Measurements from ENCODE around the gene R3HCC1L.
"Not testable (repeated sequence)": the region's sequence is repeated elsewhere in the genome, so short reads cannot be mapped to it uniquely, and the experiment has no call there.

Gene R3HCC1L

DNA sequence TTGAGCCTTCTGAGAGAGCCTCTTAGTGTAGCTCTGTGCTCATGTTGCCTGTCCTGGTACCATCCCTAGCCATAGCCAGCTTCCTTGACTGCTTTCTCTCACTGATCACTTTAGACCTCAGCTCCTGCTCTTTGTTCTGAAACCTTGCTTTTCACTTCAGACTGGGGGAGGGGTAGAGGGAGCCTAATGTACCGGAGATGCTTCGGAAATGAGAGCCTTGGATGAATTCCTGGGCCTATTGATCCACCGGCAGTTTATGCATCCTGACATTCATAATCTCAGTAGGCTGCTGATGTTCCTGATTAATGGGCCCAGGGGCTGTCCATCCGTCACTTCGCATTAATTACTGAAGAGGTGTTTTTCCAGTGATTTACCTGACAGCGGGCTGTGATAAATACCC, 38.8 kb downstream of the R3HCC1L start:
- no peaks in the 10 kb centered on the region for H3K27me3 ChIP-seq (ENCODE audit: insufficient read depth, low read length)
- H3K27ac ChIP-seq (ENCODE audit: low read depth, low read length), result no peak overlapping the region
- peaks cover 41% of the 10 kb centered on the region for H3K4me1 ChIP-seq (ENCODE audit: insufficient read depth, low read length)
- no peak overlapping the region for H3K4me3 ChIP-seq (ENCODE audit: low read length)
- peak overlapping the region; percentile 68; the same call in 1 of the 2 replicates for H3K9ac ChIP-seq (ENCODE audit: low read depth, low read length)
- H3K9me3 ChIP-seq (ENCODE audit: insufficient read depth, low read depth, low read length), result no peaks in the 10 kb centered on the region
- 55% methylated on average over 6 of the region's 6 CpGs for WGBS
- peaks cover 8% of the 10 kb centered on the region for H3K36me3 ChIP-seq (ENCODE audit: insufficient read depth, low read length)

DNA sequence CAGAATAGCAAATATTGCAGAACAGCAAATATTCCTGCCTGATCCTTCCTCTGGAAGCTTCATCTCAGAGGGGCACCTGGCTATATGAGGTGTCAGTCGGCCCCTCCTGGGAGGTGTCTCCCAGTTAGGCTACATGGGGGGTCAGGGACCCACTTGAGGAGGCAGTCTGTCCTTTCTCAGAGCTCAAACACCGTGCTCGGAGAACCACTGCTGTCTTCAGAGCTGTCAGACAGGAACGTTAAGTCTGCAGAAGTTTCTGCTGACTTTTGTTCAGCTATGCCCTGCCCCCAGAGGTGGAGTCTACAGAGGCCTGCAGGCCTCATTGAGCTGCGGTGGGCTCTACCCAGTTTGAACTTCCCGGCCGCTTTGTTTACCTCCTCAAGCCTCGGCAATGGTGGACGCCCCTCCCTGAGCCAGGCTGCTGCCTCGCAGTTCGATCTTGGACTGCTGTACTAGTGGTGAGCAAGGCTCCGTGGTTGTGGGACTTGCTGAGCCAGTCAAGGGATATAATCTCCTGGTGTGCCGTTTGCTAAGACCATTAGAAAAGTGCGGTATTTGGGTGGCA, 48.0 kb downstream of the R3HCC1L start:
- not testable (repeated sequence) for H3K4me1 ChIP-seq (ENCODE audit: insufficient read depth, low read length); H3K27me3 ChIP-seq (ENCODE audit: insufficient read depth, low read length); H3K27ac ChIP-seq (ENCODE audit: low read depth, low read length); H3K9me3 ChIP-seq (ENCODE audit: insufficient read depth, low read depth, low read length); H3K9ac ChIP-seq (ENCODE audit: low read depth, low read length); H3K4me3 ChIP-seq (ENCODE audit: low read length)
- H3K36me3 ChIP-seq (ENCODE audit: insufficient read depth, low read length), result peaks cover 24% of the 10 kb centered on the region
- 95% methylated on average over 14 of the region's 14 CpGs for WGBS

DNA sequence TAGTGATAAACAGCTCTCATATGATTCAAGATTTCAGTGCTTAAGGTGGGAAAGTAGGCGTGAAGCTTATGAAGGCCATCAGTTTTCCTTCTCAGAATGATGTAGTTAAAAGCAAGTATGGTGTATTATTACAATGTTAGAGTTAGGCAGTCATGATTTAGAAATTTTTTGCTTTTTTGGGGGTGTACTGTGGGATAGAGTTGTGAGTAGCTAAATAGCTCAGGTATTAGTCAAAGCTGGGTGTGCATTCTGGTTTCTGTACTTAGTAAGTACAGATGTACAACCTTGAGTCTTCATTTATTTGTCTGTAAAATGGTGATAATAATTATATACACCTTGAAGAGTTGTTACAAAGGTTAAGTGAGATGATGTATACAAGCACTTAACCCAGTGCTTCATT, 52.2 kb downstream of the R3HCC1L start:
- Histone ChIP-seq H3K36me3 (ENCODE audit: insufficient read depth, low read length) (peaks cover 30% of the 10 kb centered on the region), H3K9ac (ENCODE audit: low read depth, low read length) (no peak overlapping the region), H3K4me1 (ENCODE audit: insufficient read depth, low read length) (no peaks in the 10 kb centered on the region)

DNA sequence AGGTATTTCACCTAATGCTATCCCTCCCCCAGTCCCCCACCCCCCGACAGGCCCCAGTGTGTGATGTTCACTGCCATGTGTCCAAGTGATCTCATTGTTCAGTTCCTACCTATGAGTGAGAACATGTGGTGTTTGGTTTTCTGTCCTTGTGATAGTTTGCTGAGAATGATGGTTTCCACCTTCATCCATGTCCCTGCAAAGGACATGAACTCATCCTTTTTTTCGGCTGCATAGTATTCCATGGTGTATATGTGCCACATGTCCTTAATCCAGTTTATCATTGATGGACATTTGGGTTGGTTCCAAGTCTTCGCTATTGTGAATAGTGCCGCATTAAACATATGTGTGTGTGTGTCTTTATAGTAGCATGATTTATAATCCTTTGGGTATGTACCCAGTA, 56.3 kb downstream of the R3HCC1L start:
- H3K36me3 ChIP-seq (ENCODE audit: insufficient read depth, low read length), result peaks cover 19% of the 10 kb centered on the region
- H3K4me1 ChIP-seq (ENCODE audit: insufficient read depth, low read length), result not testable (repeated sequence)

More for the DNA sequence above, 52.2 kb downstream of the R3HCC1L start:
- Histone ChIP-seq H3K27me3 (ENCODE audit: insufficient read depth, low read length) (no peaks in the 10 kb centered on the region), H3K27ac (ENCODE audit: low read depth, low read length) (no peak overlapping the region), H3K4me3 (ENCODE audit: low read length) (no peak overlapping the region), H3K9me3 (ENCODE audit: insufficient read depth, low read depth, low read length) (peaks cover 9% of the 10 kb centered on the region; the same call in 1 of the 2 replicates)
- 95% methylated on average over 1 of the region's 1 CpG for WGBS

DNA sequence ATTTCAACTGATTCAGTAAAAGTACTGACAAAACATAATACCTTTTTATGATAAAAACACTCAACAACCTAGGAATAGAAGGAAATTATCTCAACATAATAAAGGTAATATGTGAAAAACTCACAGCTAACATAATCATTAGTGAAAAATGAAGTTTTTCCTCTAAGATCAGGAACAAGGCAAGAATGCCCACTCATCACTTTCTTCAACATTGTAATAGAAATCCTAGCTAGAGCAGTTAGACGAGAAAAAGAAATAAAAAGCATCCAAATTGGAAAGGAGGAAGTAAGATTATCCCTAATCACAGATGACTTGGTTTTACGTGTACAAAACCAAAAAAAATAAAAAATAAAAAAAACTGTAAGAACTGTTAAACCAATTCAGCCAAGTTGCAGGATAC, 58.6 kb downstream of the R3HCC1L start:
- Histone ChIP-seq H3K4me1 (ENCODE audit: insufficient read depth, low read length) (0 out of 2 replicates have a peak, but pooled peaks cover 2% of the 10 kb centered on the region), H3K4me3 (ENCODE audit: low read length) (no peak overlapping the region), H3K36me3 (ENCODE audit: insufficient read depth, low read length) (peaks cover 5% of the 10 kb centered on the region; the same call in 1 of the 2 replicates), H3K9ac (ENCODE audit: low read depth, low read length) (no peak overlapping the region), H3K27me3 (ENCODE audit: insufficient read depth, low read length) (no peaks in the 10 kb centered on the region), H3K27ac (ENCODE audit: low read depth, low read length) (no peak overlapping the region), H3K9me3 (ENCODE audit: insufficient read depth, low read depth, low read length) (no peaks in the 10 kb centered on the region; the same call in 1 of the 2 replicates)
- 100% methylated on average over 1 of the region's 2 CpGs for WGBS

More for the DNA sequence above, 56.3 kb downstream of the R3HCC1L start:
- 96% methylated on average over 4 of the region's 4 CpGs for WGBS
- not testable (repeated sequence) for H3K27ac ChIP-seq (ENCODE audit: low read depth, low read length); H3K4me3 ChIP-seq (ENCODE audit: low read length); H3K27me3 ChIP-seq (ENCODE audit: insufficient read depth, low read length); H3K9me3 ChIP-seq (ENCODE audit: insufficient read depth, low read depth, low read length); H3K9ac ChIP-seq (ENCODE audit: low read depth, low read length)

DNA sequence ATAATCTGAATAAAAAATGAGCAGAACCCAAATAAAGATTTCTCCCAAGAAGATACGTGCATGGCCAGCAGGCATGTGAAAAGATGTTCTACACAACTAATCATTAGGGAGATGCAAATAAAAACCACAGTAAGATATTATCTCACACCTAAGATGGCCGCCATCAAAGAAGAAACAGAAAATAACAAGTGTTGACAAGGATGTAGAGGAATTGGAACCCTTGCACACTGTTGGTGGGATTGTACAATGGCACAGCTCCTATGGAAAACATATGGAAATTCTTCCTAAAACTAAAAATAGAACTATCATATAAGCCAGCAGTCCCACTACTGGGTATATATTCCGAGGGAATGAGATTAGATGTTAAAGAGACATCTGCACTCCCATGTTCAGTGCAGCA, 60.2 kb downstream of the R3HCC1L start:
- 93% methylated on average over 2 of the region's 3 CpGs for WGBS

DNA sequence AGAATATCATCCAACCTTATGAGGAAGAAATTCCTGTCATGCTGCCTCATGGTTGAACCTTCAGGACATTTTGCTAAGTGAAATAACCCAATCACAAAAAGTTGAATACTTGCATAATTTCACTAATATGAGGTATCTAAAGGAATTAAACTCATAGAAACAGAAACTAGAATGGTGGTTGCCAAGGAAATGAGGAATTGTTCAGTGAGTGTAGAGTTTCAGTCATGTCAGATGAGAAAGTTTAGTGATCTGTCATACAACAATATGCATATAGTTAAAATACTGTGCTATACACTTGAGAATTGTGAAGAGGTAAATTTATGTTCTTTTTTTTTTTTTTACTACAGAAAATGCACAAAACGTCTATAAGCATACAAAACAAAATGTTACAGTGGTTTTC, 60.7 kb downstream of the R3HCC1L start:
- Histone ChIP-seq H3K4me1 (ENCODE audit: insufficient read depth, low read length) (0 out of 2 replicates have a peak, but pooled peaks cover 2% of the 10 kb centered on the region), H3K9ac (ENCODE audit: low read depth, low read length) (no peak overlapping the region), H3K27ac (ENCODE audit: low read depth, low read length) (no peak overlapping the region), H3K9me3 (ENCODE audit: insufficient read depth, low read depth, low read length) (no peaks in the 10 kb centered on the region; the same call in 1 of the 2 replicates), H3K27me3 (ENCODE audit: insufficient read depth, low read length) (no peaks in the 10 kb centered on the region), H3K4me3 (ENCODE audit: low read length) (no peak overlapping the region), H3K36me3 (ENCODE audit: insufficient read depth, low read length) (no peaks in the 10 kb centered on the region; the same call in 1 of the 2 replicates)
- no CpG with 5 or more reads among the region's 1 CpG for WGBS

More for the DNA sequence above, 60.2 kb downstream of the R3HCC1L start:
- Histone ChIP-seq H3K36me3 (ENCODE audit: insufficient read depth, low read length) (no peaks in the 10 kb centered on the region; the same call in 1 of the 2 replicates), H3K27me3 (ENCODE audit: insufficient read depth, low read length) (no peaks in the 10 kb centered on the region), H3K27ac (ENCODE audit: low read depth, low read length) (no peak overlapping the region), H3K4me3 (ENCODE audit: low read length) (no peak overlapping the region), H3K9me3 (ENCODE audit: insufficient read depth, low read depth, low read length) (no peaks in the 10 kb centered on the region; the same call in 1 of the 2 replicates), H3K4me1 (ENCODE audit: insufficient read depth, low read length) (0 out of 2 replicates have a peak, but pooled peaks cover 2% of the 10 kb centered on the region), H3K9ac (ENCODE audit: low read depth, low read length) (no peak overlapping the region)

DNA sequence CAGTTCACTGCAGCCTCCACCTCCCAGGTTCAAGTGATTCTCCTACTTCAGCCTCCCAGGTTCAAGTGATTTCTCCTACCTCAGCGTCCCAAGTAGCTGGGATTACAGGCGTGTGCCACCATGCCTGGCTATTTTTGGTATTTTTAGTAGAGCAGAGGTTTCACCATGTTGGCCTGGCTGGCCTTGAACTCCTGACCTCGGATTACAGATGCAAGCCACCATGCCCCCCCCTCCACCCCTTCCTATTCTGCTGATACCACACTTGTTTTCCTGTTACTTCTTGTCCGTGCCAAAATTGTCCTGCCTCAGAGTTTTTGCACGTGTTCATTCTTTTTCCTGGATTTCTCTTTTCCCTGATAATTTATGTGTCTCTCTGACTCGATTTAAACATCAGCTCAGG, 62.5 kb downstream of the R3HCC1L start:
- Histone ChIP-seq H3K36me3 (ENCODE audit: insufficient read depth, low read length) (no peaks in the 10 kb centered on the region; the same call in 1 of the 2 replicates), H3K9me3 (ENCODE audit: insufficient read depth, low read depth, low read length) (no peaks in the 10 kb centered on the region; the same call in 1 of the 2 replicates), H3K9ac (ENCODE audit: low read depth, low read length) (no peak overlapping the region), H3K4me1 (ENCODE audit: insufficient read depth, low read length) (0 out of 2 replicates have a peak, but pooled peaks cover 2% of the 10 kb centered on the region), H3K27me3 (ENCODE audit: insufficient read depth, low read length) (no peaks in the 10 kb centered on the region), H3K4me3 (ENCODE audit: low read length) (no peak overlapping the region), H3K27ac (ENCODE audit: low read depth, low read length) (no peak overlapping the region)
- 90% methylated on average over 6 of the region's 6 CpGs for WGBS

DNA sequence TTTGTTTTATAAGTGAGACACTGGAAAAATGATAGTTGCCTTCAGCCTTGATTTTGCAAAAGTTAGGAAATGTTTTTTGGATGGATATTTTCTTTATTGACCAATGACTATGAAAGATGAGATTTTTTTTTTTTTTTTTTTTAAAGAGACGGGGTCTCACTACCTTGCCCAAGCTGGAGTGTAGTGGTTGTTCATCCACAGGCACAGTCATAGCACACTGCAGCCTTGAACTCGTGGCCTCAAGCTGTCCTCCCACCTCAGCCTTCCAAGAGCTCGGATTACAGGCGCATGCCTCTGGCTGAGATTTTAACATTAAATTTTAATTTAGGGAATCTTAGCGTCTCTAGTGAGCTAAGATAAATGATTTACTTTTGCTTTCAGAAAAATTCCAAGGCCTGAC, 67.3 kb downstream of the R3HCC1L start:
- Histone ChIP-seq H3K4me3 (ENCODE audit: low read length) (no peak overlapping the region), H3K27ac (ENCODE audit: low read depth, low read length) (no peak overlapping the region), H3K27me3 (ENCODE audit: insufficient read depth, low read length) (no peaks in the 10 kb centered on the region), H3K36me3 (ENCODE audit: insufficient read depth, low read length) (no peaks in the 10 kb centered on the region), H3K9ac (ENCODE audit: low read depth, low read length) (no peak overlapping the region), H3K9me3 (ENCODE audit: insufficient read depth, low read depth, low read length) (no peaks in the 10 kb centered on the region), H3K4me1 (ENCODE audit: insufficient read depth, low read length) (0 out of 2 replicates have a peak, but pooled peaks cover 2% of the 10 kb centered on the region)
- WGBS, result 94% methylated on average over 5 of the region's 5 CpGs

DNA sequence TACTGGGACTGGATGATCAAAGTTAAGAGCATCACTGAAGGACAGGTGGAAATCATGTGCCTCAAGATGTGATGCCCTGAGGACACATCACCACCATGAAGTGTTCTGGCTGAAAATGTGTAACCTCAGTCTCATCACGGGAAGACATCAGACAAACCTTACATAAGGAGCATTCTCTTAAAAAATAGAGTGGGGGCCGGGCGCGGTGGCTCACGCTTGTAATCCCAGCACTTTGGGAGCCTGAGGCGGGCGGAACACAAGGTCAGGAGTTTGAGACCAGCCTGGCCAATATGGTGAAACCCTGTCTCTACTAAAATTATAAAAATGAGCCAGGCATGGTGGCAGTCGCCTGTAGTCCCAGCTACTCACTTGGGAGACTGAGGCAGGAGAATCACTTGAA, 67.9 kb downstream of the R3HCC1L start:
- Histone ChIP-seq H3K9ac (ENCODE audit: low read depth, low read length) (no peak overlapping the region), H3K27ac (ENCODE audit: low read depth, low read length) (no peak overlapping the region), H3K4me3 (ENCODE audit: low read length) (no peak overlapping the region), H3K36me3 (ENCODE audit: insufficient read depth, low read length) (no peaks in the 10 kb centered on the region), H3K27me3 (ENCODE audit: insufficient read depth, low read length) (no peaks in the 10 kb centered on the region), H3K4me1 (ENCODE audit: insufficient read depth, low read length) (0 out of 2 replicates have a peak, but pooled peaks cover 2% of the 10 kb centered on the region), H3K9me3 (ENCODE audit: insufficient read depth, low read depth, low read length) (no peaks in the 10 kb centered on the region)
- 96% methylated on average over 8 of the region's 8 CpGs for WGBS

DNA sequence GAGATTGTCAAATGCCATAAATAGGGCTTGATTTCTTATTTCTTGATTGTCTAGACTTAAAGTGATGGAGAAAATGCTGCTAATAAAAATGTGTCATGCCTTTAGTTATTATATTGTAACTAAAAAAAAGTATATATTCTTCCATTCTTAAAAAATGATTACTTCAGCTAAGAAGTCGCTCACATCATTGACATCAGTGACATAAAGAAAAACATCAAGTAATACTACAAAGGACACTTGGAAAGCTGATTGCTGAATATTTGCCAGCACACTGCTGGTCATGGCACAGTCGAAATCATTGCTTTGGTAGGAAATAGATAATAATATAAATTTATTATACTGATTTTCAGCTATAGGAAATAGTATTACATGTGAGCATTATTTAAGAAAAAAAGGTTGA, 70.9 kb downstream of the R3HCC1L start:
- H3K36me3 ChIP-seq (ENCODE audit: insufficient read depth, low read length), result peaks cover 15% of the 10 kb centered on the region; the same call in 1 of the 2 replicates
- no peaks in the 10 kb centered on the region for H3K4me1 ChIP-seq (ENCODE audit: insufficient read depth, low read length)
- no peaks in the 10 kb centered on the region for H3K27me3 ChIP-seq (ENCODE audit: insufficient read depth, low read length)
- no peak overlapping the region for H3K27ac ChIP-seq (ENCODE audit: low read depth, low read length)
- H3K4me3 ChIP-seq (ENCODE audit: low read length), result no peak overlapping the region
- no peak overlapping the region for H3K9ac ChIP-seq (ENCODE audit: low read depth, low read length)
- no peaks in the 10 kb centered on the region for H3K9me3 ChIP-seq (ENCODE audit: insufficient read depth, low read depth, low read length)
- WGBS, result 100% methylated on average over 1 of the region's 2 CpGs

All from HUES64 (cell line).